Caco-2 (cell line): ENCODE measurements around the gene PTH1R. TPM values are rescaled to one million over a fixed set of nuclear protein-coding genes. Genes with fewer than 3 reads are reported as not detected.

Source experiments
- BruUV-seq: library from RNA; stranded (reverse); fragments of 400-500 nt; replicated peaks from 2 replicates; lab custom pipeline; 2021; lab: Mats Ljungman, UMichigan
- CTCF ChIA-PET: fragments of 300-600 bp; sonication (Branson Sonifier 250); formaldehyde crosslinking; loops from one replicate; lab custom pipeline; 2022; ENCODE audit warnings: antibody characterized with exemption; lab: Charles Lee
- POLR2A ChIA-PET: fragments of 300-600 bp; sonication (Branson Sonifier 250); formaldehyde crosslinking; loops from one replicate; lab custom pipeline; 2022; ENCODE audit warnings: antibody characterized with exemption; lab: Charles Lee
- DNase-seq, 2 experiments: peaks; one replicate each; pipeline versions ENCODE4 v3.0.0 to v3.0.0-alpha.2; 2020 to 2022
- H3K27me3 ChIP-seq: replicated peaks from 2 replicates; pipeline ENCODE4 v1.6.0; 2011; ENCODE audit warnings: low read length; ENCODE audit not compliant: control insufficient read depth, insufficient read depth
- H3K36me3 ChIP-seq: 2 replicates; pipeline ENCODE4 v1.5.1; 2011; ENCODE audit warnings: low read length; ENCODE audit not compliant: control insufficient read depth, insufficient read depth
- H3K4me1 ChIP-seq: fragments of 250-450 bp; sonication (Bioruptor Pico); 2 replicates; pipeline ENCODE4 v1.5.1; 2020; ENCODE audit warnings: mild to moderate bottlenecking
- H3K4me3 ChIP-seq: 2 replicates; pipeline ENCODE4 v1.5.1; 2011; ENCODE audit warnings: low read depth, mild to moderate bottlenecking, control low read depth, low read length
- H3K9me3 ChIP-seq: fragments of 250-450 bp; sonication (Bioruptor Pico); 2 replicates; pipeline ENCODE4 v1.5.1; 2020; ENCODE audit warnings: mild to moderate bottlenecking, moderate library complexity
- H3K27ac Mint-ChIP-seq: one replicate; pipeline ENCODE4 v1.8.0; 2022; ENCODE audit warnings: mixed read lengths; ENCODE audit not compliant: unreplicated experiment
- H3K27me3 Mint-ChIP-seq: one replicate; pipeline ENCODE4 v1.8.0; 2022; ENCODE audit warnings: mixed read lengths; ENCODE audit not compliant: insufficient read depth, unreplicated experiment
- H3K36me3 Mint-ChIP-seq: one replicate; pipeline ENCODE4 v1.8.0; 2022; ENCODE audit warnings: mild to moderate bottlenecking, mixed read lengths; ENCODE audit not compliant: insufficient read depth, unreplicated experiment
- H3K4me1 Mint-ChIP-seq: one replicate; pipeline ENCODE4 v1.8.0; 2022; ENCODE audit warnings: low read depth, mixed read lengths; ENCODE audit not compliant: unreplicated experiment
- H3K4me3 Mint-ChIP-seq: one replicate; pipeline ENCODE4 v1.8.0; 2022; ENCODE audit warnings: mild to moderate bottlenecking, moderate library complexity, mixed read lengths; ENCODE audit not compliant: unreplicated experiment
- H3K9me3 Mint-ChIP-seq: one replicate; pipeline ENCODE4 v1.8.0; 2022; ENCODE audit warnings: mixed read lengths; ENCODE audit not compliant: unreplicated experiment
- CTCF ChIP-seq, 2 experiments: fragments of 200-600 bp in 1 of 2; IDR thresholded peaks; 1 replicate in 1 of 2; 2 replicates in 1 of 2; pipeline versions ENCODE4 v1.5.1 to v1.8.0; 2011 to 2022; ENCODE audit warnings: antibody characterized with exemption in 1 of 2, control low read depth in 1 of 2, inconsistent platforms in 1 of 2, low read depth in 1 of 2, low read length in 1 of 2, mild to moderate bottlenecking in 1 of 2, moderate library complexity in 1 of 2; ENCODE audit not compliant: insufficient read depth in 1 of 2, severe bottlenecking in 1 of 2, unreplicated experiment in 1 of 2
- intact Hi-C: fragments of 100-400 bp; cut with micrococcal nuclease; formaldehyde crosslinking; loops from one replicate; pipeline ENCODE4 v1.10.0; 2022; ENCODE audit not compliant: unreplicated experiment
- total RNA-seq: library from RNA; stranded (reverse); gene quantifications from 2 replicates; pipeline ENCODE4 v1.2.3, GENCODE V29; 2022

Gene PTH1R
- total RNA-seq, 1 experiment from 2014 or later, result 5.1 TPM

DNA sequence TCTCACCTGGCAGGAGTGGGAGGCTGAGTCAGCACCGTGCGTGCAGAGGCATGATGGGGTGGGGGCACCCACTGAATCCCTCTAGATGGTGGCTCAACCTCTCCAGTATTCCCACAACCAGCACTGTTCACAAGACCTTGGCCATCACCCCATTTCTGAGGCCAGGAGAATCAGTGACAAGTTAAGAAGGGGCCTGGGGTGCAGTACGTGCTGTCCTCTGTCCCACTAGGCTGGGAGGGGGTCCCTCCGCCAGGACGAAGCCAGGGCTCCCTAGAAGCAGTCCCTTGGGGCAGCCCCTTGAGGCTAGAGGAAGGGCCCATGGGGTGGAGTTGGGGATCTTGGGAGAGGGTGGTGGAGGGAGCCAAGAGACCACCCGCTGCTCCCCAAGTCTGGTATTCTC is 19.1 kb upstream of the PTH1R start:
- Mint-ChIP-seq H3K27me3 (no peaks in the 10 kb centered on the region), H3K9me3 (no peaks in the 10 kb centered on the region), H3K27ac (no peak overlapping the region), H3K36me3 (peaks cover 5% of the 10 kb centered on the region), H3K4me3 (no peak overlapping the region), H3K4me1 (peaks cover 6% of the 10 kb centered on the region)
- intact Hi-C loops, result no loop called here
- no peaks in the 10 kb centered on the region for H3K36me3 ChIP-seq
- peaks cover 9% of the 10 kb centered on the region for H3K4me1 ChIP-seq
- peak in 1 of 2 experiments; percentile 22 for DNase-seq
- H3K4me3 ChIP-seq, result no peak overlapping the region
- TF ChIP-seq CTCF (IDR thresholded peaks at IDR 0.05; ENCODE audit: insufficient read depth in 1 of 2, low read depth in 1 of 2, low read length in 1 of 2, severe bottlenecking in 1 of 2, unreplicated experiment in 1 of 2), result no peak
- POLR2A ChIA-PET, result no interaction called here
- BruUV-seq, result no TSS peak
- H3K9me3 ChIP-seq, result no peaks in the 10 kb centered on the region
- CTCF ChIA-PET, result no interaction called here
- H3K27me3 ChIP-seq, result no peaks in the 10 kb centered on the region

DNA sequence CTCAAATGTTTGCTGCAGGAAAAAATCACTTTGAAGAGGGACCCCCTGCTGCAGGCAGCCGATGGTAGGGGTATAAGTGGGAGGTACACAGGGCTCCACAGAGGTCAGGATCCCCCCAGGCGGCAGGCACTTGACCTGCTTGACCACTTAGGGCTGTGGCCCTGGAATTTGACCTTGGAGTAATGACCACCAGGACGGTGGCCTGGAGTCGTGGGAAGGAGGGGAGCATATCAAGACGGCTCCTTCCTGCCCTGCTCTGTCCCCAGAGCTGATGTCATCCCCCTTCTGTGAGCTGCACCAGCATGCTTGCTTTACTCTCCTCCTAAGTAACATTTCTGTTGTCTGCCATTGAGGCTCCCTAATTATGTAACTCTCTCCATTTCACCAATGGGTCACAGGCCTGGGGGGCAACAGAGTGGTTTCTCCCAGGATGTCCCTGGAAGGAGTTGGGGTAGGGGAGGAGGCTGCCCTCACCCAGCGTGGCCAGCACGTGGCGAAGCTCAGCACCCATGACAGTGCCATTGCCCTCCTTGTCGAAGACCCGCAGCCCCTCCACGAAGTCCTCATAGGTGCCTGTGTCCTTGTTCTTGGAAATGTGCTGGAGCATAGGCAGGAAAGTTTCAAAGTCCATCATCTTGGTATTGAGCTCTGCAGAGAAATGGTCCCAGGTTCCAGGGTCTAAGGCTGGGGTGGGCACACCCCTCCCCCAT is 18.4 kb upstream of the PTH1R start:
- H3K36me3 ChIP-seq, result no peaks in the 10 kb centered on the region
- H3K4me1 Mint-ChIP-seq, result peaks cover 13% of the 10 kb centered on the region
- no peak overlapping the region for H3K4me3 Mint-ChIP-seq
- H3K4me1 ChIP-seq, result peaks cover 16% of the 10 kb centered on the region
- no peaks in the 10 kb centered on the region for H3K9me3 ChIP-seq
- no peak for TF ChIP-seq CTCF (IDR thresholded peaks at IDR 0.05; ENCODE audit: insufficient read depth in 1 of 2, low read depth in 1 of 2, low read length in 1 of 2, severe bottlenecking in 1 of 2, unreplicated experiment in 1 of 2)
- H3K27ac Mint-ChIP-seq, result no peak overlapping the region
- no peaks in the 10 kb centered on the region for H3K27me3 Mint-ChIP-seq
- H3K4me3 ChIP-seq, result no peak overlapping the region
- no peaks in the 10 kb centered on the region for H3K27me3 ChIP-seq
- H3K36me3 Mint-ChIP-seq, result peaks cover 5% of the 10 kb centered on the region
- no TSS peak for BruUV-seq
- intact Hi-C loops, result no loop called here
- H3K9me3 Mint-ChIP-seq, result no peaks in the 10 kb centered on the region
- ChIA-PET POLR2A (no interaction called here), CTCF (interaction anchor here (1.1 kb wide), 1 partner anchor 36 kb away, joined by 4 read pairs; no protein-coding TSS in a partner anchor)
- peak in 1 of 2 experiments; percentile 17 for DNase-seq

- Mint-ChIP-seq H3K4me3 (no peak overlapping the region), H3K9me3 (no peaks in the 10 kb centered on the region), H3K36me3 (peaks cover 5% of the 10 kb centered on the region), H3K27ac (no peak overlapping the region), H3K27me3 (no peaks in the 10 kb centered on the region), H3K4me1 (peaks cover 22% of the 10 kb centered on the region)
- CTCF ChIA-PET, result interaction anchor here (0.6 to 1.1 kb wide), 2 partner anchors 35 to 168 kb away, joined by 3 to 4 read pairs; no protein-coding TSS in a partner anchor
- no peaks in the 10 kb centered on the region for H3K36me3 ChIP-seq
- H3K27me3 ChIP-seq, result no peaks in the 10 kb centered on the region
- intact Hi-C loops, result loop anchor here (2.0 kb wide), 1 partner anchor 155 kb away; no protein-coding TSS in a partner anchor
- DNase-seq, result peak; percentile 61 to 72
- TF ChIP-seq CTCF (IDR thresholded peaks at IDR 0.05; ENCODE audit: insufficient read depth in 1 of 2, low read depth in 1 of 2, low read length in 1 of 2, severe bottlenecking in 1 of 2, unreplicated experiment in 1 of 2), result peak; percentile 66 to 67
- H3K9me3 ChIP-seq, result no peaks in the 10 kb centered on the region
- H3K4me3 ChIP-seq, result no peak overlapping the region
- POLR2A ChIA-PET, result no interaction called here
- no TSS peak for BruUV-seq
- peaks cover 27% of the 10 kb centered on the region for H3K4me1 ChIP-seq
Measured at GRCh38 chr3:46860017-46860809, 17.3 kb upstream of the PTH1R start.
